Panc1 (cell line): Measurements from ENCODE around the gene CFAP77. TPM values are rescaled to one million over a fixed set of nuclear protein-coding genes. Genes with fewer than 3 reads are reported as not detected.
A peak's percentile ranks its signal among the peaks of the same experiment; 100 is the strongest.

Experiments
- ATAC-seq: fragments of 200-7000 bp; cut with Tn5 transposase; 2 replicates; pipeline ENCODE4 v1.9.1; 2020; ENCODE audit warnings: mild to moderate bottlenecking, moderate library complexity
- BruUV-seq: library from RNA; stranded (reverse); fragments of 400-500 nt; replicated peaks from 2 replicates; lab custom pipeline; 2021; lab: Mats Ljungman, UMichigan
- CTCF ChIA-PET: fragments of 300-600 bp; sonication (Branson Sonifier 250); formaldehyde crosslinking; loops from one replicate; lab custom pipeline; 2022; ENCODE audit warnings: antibody characterized with exemption; lab: Charles Lee
- POLR2A ChIA-PET: fragments of 300-600 bp; sonication (Branson Sonifier 250); formaldehyde crosslinking; loops from one replicate; lab custom pipeline; 2022; ENCODE audit warnings: antibody characterized with exemption; lab: Charles Lee
- DNase-seq: peaks from one replicate; pipeline ENCODE4 v3.0.0-alpha.2; 2010; ENCODE audit warnings: low read depth, low spot score
- H3K27ac ChIP-seq: 2 replicates; pipeline ENCODE4 v1.5.1; 2011; ENCODE audit warnings: mild to moderate bottlenecking, low read length, inconsistent platforms
- H3K27me3 ChIP-seq: fragments of 200-500 bp; sonication (Bioruptor generic); 2 replicates; pipeline ENCODE4 v1.6.0; 2014; ENCODE audit warnings: low read length, inconsistent platforms; ENCODE audit not compliant: control insufficient read depth, insufficient read depth
- H3K36me3 ChIP-seq: fragments of 200-500 bp; sonication (Bioruptor generic); 2 replicates; pipeline ENCODE4 v1.5.1; 2014; ENCODE audit warnings: inconsistent platforms, mild to moderate bottlenecking, low read length, moderate library complexity; ENCODE audit not compliant: control insufficient read depth, insufficient read depth
- H3K4me1 ChIP-seq: 2 replicates; pipeline ENCODE4 v1.5.1; 2011; ENCODE audit warnings: inconsistent platforms, mild to moderate bottlenecking, low read length, moderate library complexity; ENCODE audit not compliant: control insufficient read depth, insufficient read depth
- H3K4me3 ChIP-seq, 2 experiments: 2 replicates each; pipeline ENCODE4 v1.5.1; 2011 to 2012; ENCODE audit warnings: low read depth in 2 of 2, low read length in 2 of 2, mild to moderate bottlenecking in 2 of 2, inconsistent platforms in 1 of 2, moderate library complexity in 1 of 2
- H3K9me3 ChIP-seq: fragments of 200-500 bp; sonication (Bioruptor generic); 2 replicates; pipeline ENCODE4 v1.5.1; 2014; ENCODE audit warnings: low read depth, mild to moderate bottlenecking, inconsistent platforms, low read length, moderate library complexity; ENCODE audit not compliant: control insufficient read depth, insufficient read depth
- POLR2AphosphoS5 ChIP-seq: IDR thresholded peaks from 2 replicates; pipeline ENCODE4 v1.6.1; 2012; ENCODE audit warnings: mild to moderate bottlenecking, low read depth, low read length, moderate library complexity
- REST ChIP-seq, 2 experiments: IDR thresholded peaks; 2 replicates each; pipeline ENCODE4 v1.6.1; 2011 to 2012; ENCODE audit warnings: low read depth in 2 of 2, control low read depth in 1 of 2, low read length in 1 of 2, mild to moderate bottlenecking in 1 of 2, moderate library complexity in 1 of 2; ENCODE audit not compliant: insufficient read depth in 1 of 2
- SIN3A ChIP-seq: IDR thresholded peaks from 2 replicates; pipeline ENCODE4 v1.6.1; 2012; ENCODE audit warnings: low read depth, mild to moderate bottlenecking, low read length, moderate library complexity, borderline replicate concordance; ENCODE audit not compliant: insufficient read depth
- TCF7L2 ChIP-seq: IDR thresholded peaks from 2 replicates; pipeline ENCODE4 v1.6.1; 2011; ENCODE audit warnings: mild to moderate bottlenecking, low read depth, low read length, inconsistent platforms
- in situ Hi-C: cut with HindIII; loops from 2 replicates; pipeline ENCODE4 v1.10.0; 2016; ENCODE audit warnings: low sequenced_read_pairs, low pct_unique_long_range_greater_than_20kb
- intact Hi-C: fragments of 100-400 bp; cut with micrococcal nuclease; formaldehyde crosslinking; loops from one replicate; pipeline ENCODE4 v1.10.0; 2022; ENCODE audit not compliant: unreplicated experiment
- total RNA-seq: library from RNA; stranded (reverse); gene quantifications from one replicate; pipeline ENCODE4 v1.2.1, GENCODE V29; 2021; ENCODE audit not compliant: unreplicated experiment
- TF ChIP-seq, protein P1 (sequence below): fragments of 450-650 bp; IDR thresholded peaks from 2 replicates; pipeline ENCODE4 v1.5.1; 2017; ENCODE audit warnings: mild to moderate bottlenecking

Gene CFAP77
- total RNA-seq, 1 experiment from 2014 or later, result not detected

GRCh38 chr9:132546148-132547051, 136.4 kb downstream of the CFAP77 start:
- intact Hi-C loops, result no loop called here
- Histone ChIP-seq H3K4me3 (peak overlapping the region in 1 of 2 experiments; percentile 20; a peak in 1 of 4 replicates), H3K27me3 (no peaks in the 10 kb centered on the region), H3K9me3 (no peaks in the 10 kb centered on the region), H3K4me1 (no peaks in the 10 kb centered on the region), H3K36me3 (no peaks in the 10 kb centered on the region), H3K27ac (no peak overlapping the region)
- POLR2A ChIA-PET, result no interaction called here
- no peak for DNase-seq
- peak; percentile 53 for ATAC-seq
- CTCF ChIA-PET, result interaction anchor here (0.6 kb wide), 1 partner anchor 23 kb away, joined by 4 read pairs; no protein-coding TSS in a partner anchor
- TF ChIP-seq REST (IDR thresholded peaks at IDR 0.05; ENCODE audit: insufficient read depth in 1 of 2, low read depth in 2 of 2, low read length in 1 of 2) (no peak), TCF7L2 (no peak), SIN3A (no peak), POLR2AphosphoS5 (no peak)
- TF ChIP-seq, protein P1, sequence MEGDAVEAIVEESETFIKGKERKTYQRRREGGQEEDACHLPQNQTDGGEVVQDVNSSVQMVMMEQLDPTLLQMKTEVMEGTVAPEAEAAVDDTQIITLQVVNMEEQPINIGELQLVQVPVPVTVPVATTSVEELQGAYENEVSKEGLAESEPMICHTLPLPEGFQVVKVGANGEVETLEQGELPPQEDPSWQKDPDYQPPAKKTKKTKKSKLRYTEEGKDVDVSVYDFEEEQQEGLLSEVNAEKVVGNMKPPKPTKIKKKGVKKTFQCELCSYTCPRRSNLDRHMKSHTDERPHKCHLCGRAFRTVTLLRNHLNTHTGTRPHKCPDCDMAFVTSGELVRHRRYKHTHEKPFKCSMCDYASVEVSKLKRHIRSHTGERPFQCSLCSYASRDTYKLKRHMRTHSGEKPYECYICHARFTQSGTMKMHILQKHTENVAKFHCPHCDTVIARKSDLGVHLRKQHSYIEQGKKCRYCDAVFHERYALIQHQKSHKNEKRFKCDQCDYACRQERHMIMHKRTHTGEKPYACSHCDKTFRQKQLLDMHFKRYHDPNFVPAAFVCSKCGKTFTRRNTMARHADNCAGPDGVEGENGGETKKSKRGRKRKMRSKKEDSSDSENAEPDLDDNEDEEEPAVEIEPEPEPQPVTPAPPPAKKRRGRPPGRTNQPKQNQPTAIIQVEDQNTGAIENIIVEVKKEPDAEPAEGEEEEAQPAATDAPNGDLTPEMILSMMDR, result no peak; the same call in 1 of the 2 replicates
- in situ Hi-C loops, result no loop called here
- no TSS peak for BruUV-seq

DNA sequence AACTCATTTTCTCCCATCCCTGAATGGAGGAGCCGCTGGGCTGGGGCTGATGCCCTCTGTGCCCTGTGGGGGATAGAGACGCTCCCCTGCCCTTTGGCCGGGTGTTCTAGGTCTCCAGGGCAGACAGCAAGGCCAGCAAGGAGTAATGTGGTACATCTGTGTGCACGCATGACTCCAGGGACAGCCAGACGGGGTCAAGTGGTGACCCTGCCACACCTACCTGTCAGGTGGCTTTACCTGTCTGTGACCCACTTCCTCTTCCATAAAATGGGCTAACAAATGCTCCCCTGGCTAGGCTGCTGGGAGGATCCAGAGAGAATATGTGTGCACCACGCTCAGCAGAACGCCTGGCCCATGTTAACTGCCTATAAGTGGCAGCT, 137.0 kb downstream of the CFAP77 start:
- TF ChIP-seq, protein P1, result no peak
- no peak for TF ChIP-seq TCF7L2
- TF ChIP-seq SIN3A, result no peak
- TF ChIP-seq POLR2AphosphoS5, result no peak
- TF ChIP-seq REST (IDR thresholded peaks at IDR 0.05; ENCODE audit: insufficient read depth in 1 of 2, low read depth in 2 of 2, low read length in 1 of 2), result no peak
- Histone ChIP-seq H3K4me3 (no peak overlapping the region), H3K9me3 (no peaks in the 10 kb centered on the region), H3K27me3 (no peaks in the 10 kb centered on the region), H3K4me1 (no peaks in the 10 kb centered on the region), H3K27ac (no peak overlapping the region), H3K36me3 (no peaks in the 10 kb centered on the region)
- DNase-seq (no peak), ATAC-seq (no peak; the same call in 1 of the 2 replicates)
- BruUV-seq, result no TSS peak
- in situ Hi-C loops, result no loop called here
- POLR2A ChIA-PET, result no interaction called here
- CTCF ChIA-PET, result interaction anchor here (0.6 kb wide), 1 partner anchor 22 kb away, joined by 4 read pairs; no protein-coding TSS in a partner anchor
- intact Hi-C loops, result no loop called here
